GM10847 (cell line): ENCODE measurements around the gene PRRX2.

Experiments
- POLR2A ChIP-seq: IDR thresholded peaks from 2 replicates; pipeline ENCODE4 v1.6.1; 2011; ENCODE audit not compliant: insufficient read length; ENCODE audit errors: extremely low read depth

Gene PRRX2

DNA sequence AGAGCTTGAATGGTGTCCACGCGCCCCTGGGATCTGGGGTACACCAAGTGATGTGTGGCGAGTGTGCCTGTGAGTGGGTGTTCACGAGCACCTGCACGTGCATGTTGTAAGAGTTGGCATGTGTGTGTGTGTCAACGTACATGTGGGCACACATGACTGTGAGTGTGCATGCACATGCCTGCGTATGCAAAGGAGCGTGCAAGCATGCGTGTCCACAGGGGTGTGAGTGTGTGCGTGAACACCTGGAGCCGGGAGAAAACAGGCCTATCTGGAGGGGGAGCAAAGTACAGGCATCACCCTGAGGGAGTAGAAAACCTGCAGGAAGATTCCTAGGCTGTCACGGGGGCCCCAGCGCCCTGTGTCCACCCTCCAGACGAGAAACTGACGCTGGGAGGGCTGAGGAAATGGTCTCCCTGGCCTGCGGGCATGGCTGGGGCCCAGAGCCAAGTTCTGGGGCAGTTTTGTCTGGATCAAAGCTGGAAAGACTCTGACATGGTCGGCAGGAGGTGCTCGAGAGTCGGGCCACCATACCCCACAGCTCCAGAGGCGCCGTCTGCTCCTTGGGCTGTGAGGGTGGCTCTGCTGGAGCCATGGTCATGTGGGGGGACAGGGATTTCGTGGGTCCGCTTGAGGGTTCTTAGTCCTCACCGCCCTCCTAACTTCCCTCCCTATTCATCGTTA is 55.6 kb downstream of the PRRX2 start:
- TF ChIP-seq POLR2A = no peak

- no peak for TF ChIP-seq POLR2A
Measured at GRCh38 chr9:129722913-129723312, 57.5 kb downstream of the PRRX2 start.

GRCh38 chr9:129724456-129725190 is 59.2 kb downstream of the PRRX2 start:
- TF ChIP-seq POLR2A = no peak

- TF ChIP-seq POLR2A = no peak
Measured at GRCh38 chr9:129725795-129726251, 60.4 kb downstream of the PRRX2 start.

GRCh38 chr9:129726322-129727160 is 61.1 kb downstream of the PRRX2 start:
- TF ChIP-seq POLR2A = no peak

DNA sequence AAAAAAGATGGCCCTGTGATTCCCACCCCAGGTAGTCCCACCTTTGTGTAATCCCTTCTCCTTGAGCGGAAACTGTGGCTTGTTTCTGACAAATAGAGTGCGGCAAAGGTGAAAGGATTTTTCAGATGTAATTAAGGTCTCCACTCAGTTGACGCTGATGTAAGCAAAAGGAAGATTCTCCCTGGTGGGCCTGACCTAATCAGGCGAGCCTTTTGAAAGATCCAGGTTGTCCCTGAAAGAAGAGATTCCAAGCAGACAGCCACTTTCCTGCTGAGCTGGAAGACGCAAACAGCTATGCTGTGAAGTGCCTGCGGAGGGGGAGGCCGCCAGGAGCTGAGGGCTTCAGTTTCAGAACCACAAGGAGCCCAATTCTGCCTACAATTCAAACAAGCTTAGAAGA is 63.3 kb downstream of the PRRX2 start:
- no peak for TF ChIP-seq POLR2A

GRCh38 chr9:129731477-129732085 is 66.1 kb downstream of the PRRX2 start:
- no peak for TF ChIP-seq POLR2A

DNA sequence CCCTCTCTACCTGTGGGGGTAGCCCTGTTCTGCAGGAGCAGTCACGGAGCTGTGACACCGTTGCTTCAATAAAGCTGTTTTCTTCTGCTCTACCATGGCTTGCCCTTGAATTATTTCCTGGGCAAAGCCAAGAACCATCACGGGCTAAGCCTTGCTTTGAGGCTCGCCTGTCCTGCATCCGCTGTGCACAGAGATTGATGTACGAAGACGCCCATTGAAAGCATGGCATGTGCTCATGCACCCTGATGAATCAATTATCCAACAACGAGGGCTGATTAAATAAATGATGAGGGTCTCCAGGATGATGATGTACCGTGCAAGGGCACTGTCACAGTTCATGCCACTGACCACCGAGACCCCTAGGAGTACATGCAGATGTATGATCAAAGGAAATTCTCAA is 66.7 kb downstream of the PRRX2 start:
- no peak for TF ChIP-seq POLR2A

GRCh38 chr9:129732946-129733631 is 67.6 kb downstream of the PRRX2 start:
- no peak for TF ChIP-seq POLR2A

DNA sequence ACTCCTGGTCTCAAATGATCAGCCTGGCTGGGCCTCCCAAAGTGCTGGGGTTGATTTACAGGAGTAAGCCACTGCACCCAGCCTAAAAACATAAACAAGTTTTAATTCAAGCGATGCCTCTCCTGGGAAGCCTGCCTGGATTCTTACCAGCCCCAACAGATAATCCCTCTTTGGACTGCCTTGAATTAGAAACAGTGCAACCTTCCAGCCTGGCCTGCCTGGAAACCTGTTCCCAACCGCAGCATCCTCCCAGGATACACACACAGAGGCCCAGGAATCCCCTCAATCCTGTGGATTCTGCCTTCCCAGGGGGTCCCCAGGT is 68.1 kb downstream of the PRRX2 start:
- no peak for TF ChIP-seq POLR2A

DNA sequence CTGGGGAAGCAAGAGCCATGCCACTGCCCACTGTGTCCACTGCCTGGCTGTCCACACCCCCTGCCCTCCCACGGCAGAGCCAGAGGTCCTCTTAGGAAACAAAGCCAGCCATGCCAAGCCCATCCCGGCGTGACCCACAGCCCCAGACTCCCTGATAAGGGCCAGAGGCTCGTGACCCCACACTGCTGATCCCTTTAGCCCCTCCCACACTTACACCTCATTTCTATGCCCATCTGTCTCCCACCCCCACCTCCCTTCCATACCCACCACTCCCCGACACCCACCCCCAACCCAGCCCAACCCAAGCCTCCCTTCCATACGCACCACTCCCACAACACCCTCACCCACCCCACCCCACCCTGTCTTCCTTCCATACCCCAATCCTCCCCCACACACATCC is 70.1 kb downstream of the PRRX2 start:
- TF ChIP-seq POLR2A = no peak

- no peak for TF ChIP-seq POLR2A
Measured at GRCh38 chr9:129736334-129736733, 70.9 kb downstream of the PRRX2 start.

DNA sequence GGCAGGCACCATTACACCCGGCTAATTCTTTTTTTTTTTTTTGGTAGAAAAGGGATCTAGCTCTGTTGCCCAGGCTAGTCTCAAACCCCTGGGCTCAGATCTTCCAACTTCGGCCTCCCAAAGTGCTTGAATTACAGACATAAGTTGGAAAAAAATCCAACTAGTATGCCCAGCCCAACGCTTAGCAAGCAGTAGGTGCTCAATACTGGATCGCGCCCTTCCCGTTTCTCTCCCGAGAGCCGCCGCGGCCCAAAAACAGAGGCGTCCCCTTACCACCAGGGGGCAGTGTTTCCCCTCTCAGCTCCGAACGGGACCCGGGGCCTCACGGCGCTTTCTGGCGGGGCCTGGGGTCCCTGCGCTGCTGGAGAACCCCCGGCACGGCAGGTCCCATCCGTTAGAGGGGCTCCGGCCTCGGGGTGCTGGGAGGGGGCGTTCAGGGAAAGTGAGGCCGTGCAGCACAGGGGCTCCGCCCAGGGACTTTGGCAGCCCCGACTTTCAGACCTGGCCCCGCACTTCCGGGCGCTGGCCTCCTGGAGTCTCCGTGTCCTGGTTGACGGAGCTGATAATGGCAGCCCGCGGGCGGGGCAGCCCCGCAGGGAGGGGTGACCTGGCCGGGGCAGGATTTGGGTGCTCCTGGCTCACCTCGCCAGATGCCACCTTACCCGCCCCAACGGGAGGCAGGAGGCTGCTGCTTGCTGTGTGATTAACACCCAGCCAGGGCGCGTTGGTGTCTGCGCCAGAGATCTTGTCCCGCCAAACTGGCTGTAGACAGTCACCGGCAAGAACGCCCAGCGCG is 72.2 kb downstream of the PRRX2 start:
- TF ChIP-seq POLR2A = no peak

DNA sequence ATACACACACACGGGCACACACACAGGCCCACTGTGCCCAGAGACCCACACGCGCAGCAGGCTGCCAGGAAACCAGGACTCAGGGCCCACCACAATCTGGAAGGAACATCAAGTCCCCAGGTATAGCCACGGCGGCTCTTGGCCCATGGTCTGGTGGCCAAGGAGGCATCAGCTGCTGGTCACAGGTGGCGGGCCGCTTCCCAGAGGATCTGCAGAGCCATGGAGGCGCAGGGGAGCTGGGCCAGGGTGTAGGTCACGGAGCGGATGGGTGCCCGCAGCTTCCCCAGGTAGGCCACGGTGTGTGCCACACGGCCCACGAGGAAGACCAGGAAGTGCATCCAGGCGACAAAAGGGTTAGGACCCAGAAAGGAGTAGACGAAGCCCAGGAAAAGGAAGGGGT is 74.0 kb downstream of the PRRX2 start:
- TF ChIP-seq POLR2A = no peak
